Adipose tissue (tissue), 3 donors: ENCODE results near the gene TTLL5. TPM values are rescaled to one million over a fixed set of nuclear protein-coding genes. Genes with fewer than 3 reads are reported as not detected.
"Not testable (repeated sequence)": the region's sequence is repeated elsewhere in the genome, so short reads cannot be mapped to it uniquely, and the experiment has no call there.

Source experiments
- H3K27ac ChIP-seq: one replicate; pipeline ENCODE4 v1.5.1; 2013; ENCODE audit warnings: low read depth, low read length
- WGBS, 3 donors: extraction: QIAGEN DNeasy Blood & Tissue Kit; methylation state at CpG; one replicate each; pipeline ENCODE4 v1.1.7; 2013; 5-methylcytosine and 5-hydroxymethylcytosine counted together
- polyA plus RNA-seq, 3 donors: library from polyadenylated mRNA; stranded (reverse); fragments of 200-250 nt; gene quantifications; one replicate each; pipeline ENCODE4 v1.2.3, GENCODE V29; 2013
- donor health status: healthy with polysubstance abuse.
- donor health status: Bipolar disorder and iron deficiency.
- donor health status: healthy.

TTLL5 gene
- polyA plus RNA-seq, 3 donors, result 6.3 to 12.9 (median 8.9) TPM

DNA sequence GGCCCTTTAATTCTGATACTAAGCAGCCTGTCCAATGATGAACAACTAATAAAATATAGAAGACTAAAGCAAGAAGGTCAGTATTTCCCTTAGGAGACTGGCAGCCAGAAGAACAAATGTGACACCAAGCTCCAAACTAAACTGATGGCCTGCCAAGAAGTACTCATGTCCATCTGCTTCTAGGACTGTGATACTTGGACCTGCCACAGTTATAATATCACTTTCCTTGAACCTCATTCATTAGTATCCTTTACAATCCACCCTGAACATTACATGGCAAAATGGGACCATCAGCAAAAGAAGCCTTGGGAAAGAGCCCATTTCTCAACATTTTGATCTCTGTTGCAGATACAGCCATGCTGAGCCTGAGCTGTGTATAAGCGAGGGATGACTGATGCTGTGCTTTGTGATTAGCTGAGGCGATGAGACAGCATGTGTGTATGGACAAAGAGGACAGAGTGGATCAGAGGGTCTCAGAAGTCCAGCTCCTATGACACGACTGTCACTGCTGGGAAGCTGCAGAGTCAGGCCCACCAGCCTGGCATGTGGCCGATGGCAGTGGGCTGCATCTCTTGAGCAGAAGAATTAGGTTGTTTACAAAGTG lies 246.8 kb downstream of the TTLL5 start:
- WGBS, 3 donors, result 97 to 99% (median 97%) methylated on average over 4 of the region's 4 CpGs
- H3K27ac ChIP-seq, result no peak overlapping the region

DNA sequence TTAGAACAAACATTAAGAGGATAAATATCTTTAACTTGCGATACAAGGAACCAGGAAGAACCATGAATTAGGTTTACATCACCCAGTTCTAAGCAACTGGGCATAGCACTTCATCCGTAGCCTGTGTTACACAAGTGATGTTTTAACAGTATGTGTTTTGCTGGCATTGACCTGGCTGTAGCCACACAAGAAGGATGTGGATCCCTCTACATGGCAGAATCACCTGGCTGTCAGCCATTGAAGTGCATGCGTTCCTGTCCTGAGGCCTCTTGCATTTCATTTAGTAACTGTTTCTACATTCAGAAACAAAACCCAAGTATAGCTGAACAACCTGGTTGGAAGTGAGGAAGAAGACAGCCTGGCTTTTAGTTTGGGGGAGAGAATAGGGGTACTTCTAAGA lies 248.6 kb downstream of the TTLL5 start:
- WGBS, 3 donors, result 87 to 97% (median 88%) methylated on average over 3 of the region's 3 CpGs

DNA sequence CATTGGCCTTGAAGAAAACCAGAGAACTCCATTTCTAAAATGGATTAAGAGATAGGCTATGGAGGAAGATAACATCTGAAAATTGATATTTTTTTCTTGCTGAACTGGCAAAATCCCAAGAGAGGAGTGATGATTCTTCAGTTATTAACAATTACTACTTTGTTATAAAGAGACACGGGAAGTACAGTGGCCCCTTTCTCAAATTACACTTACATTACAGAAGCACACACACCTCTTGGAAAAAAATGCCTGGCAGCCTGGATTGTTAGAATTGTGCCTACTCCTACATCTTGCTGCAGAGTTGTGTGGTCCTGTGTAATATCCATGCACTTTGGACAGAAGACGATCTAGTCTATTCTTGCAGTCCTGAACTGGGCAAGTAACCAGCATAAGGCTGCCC lies 249.0 kb downstream of the TTLL5 start:
- 74 to 90% (median 87%) methylated on average over 2 of the region's 2 CpGs for WGBS, 3 donors
- H3K27ac ChIP-seq, result no peak overlapping the region

More for the DNA sequence above, 248.6 kb downstream of the TTLL5 start:
- no peak overlapping the region for H3K27ac ChIP-seq

DNA sequence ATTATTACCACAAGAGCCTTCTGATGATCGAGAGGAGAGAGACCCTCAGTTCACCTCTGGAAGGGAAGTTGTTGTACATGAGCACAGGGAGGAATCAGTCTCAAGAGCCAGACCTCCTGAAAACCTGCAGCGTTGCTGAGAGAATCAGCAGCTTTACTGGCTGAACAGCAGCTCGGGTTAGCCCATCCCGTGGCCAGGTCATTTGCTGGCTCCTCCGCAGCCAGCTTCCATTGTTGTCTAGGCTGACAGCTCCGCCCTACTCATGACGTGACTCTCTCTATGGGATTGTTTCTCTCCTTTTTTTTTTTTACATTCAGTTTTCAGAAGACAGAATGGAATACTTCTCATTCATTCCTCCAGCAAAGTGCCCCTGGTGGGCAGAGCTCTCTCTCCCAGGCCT lies 250.8 kb downstream of the TTLL5 start:
- no peak overlapping the region for H3K27ac ChIP-seq
- WGBS, 3 donors, result 68 to 73% (median 72%) methylated on average over 7 of the region's 7 CpGs

DNA sequence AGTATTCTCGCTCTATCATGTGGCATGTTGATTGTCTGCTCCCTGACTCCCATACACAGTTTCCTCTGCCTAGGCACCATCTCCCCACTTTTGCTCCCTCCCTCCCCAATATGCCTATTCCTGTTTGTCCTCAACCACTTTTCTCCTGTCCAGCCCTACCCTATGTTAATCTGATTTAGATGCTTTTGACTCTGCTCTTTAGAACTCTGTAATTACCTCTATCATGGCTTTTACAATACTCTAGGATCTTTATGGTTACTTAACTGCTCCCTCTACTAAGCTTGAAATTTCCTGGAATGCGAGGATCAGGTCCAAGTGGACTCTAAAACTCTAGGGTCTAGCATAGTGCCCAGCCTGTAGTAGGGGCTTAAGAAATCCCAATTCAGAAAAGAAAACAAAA lies 252.1 kb downstream of the TTLL5 start:
- 93 to 99% (median 99%) methylated on average over 2 of the region's 2 CpGs for WGBS, 3 donors
- H3K27ac ChIP-seq, result no peak overlapping the region

DNA sequence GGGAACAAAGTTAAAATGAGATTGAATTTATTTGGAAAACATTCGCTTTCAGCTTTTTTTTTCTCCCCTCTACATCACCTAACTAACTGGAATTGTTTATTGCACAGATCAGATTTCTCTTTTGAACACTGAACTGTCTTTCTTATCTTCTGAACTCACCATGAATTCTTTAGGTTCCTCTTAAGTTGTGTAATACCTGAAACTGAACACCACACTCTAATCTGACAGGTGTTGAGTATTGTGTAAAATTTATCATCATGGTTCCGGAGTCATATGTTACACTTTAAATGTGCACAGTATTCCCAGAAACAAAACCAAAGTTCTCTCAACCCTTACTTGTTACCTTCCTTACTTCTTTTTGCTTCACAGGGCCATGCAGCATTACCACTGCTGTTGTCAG lies 254.0 kb downstream of the TTLL5 start:
- 86 to 91% (median 86%) methylated on average over 2 of the region's 2 CpGs for WGBS, 3 donors
- no peak overlapping the region for H3K27ac ChIP-seq

DNA sequence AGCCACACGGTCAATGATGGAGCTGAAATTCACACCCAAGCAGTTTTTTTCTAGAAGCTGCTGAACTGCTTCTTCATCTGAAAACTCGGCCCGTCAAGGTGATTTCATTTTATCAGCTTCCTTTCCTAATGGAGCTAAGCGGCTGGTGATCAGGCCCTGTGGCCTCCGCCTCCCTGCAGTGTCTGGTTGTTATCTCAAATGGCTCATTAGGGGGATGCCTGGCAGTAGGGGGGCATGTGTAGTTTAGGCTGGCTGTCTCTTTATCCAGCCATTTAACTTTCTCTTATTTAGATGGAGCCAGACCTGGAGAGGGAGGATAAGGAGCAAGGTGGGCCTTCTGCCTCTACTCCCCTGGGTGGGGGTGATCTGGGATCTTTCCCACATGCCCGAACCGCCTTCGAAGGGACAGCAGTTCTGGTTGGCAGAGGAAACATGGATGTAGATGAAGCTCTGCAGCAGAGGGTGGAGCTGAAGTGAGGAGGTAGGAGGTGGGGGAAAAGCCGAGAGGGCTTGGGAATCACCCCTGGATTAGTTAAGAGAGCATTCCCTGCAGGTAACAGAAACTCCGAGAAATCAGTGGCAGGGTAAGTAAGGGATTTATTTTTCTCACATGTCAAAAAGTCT lies 256.4 kb downstream of the TTLL5 start:
- no peak overlapping the region for H3K27ac ChIP-seq
- WGBS, 3 donors, result 81 to 91% (median 90%) methylated on average over 10 of the region's 10 CpGs

DNA sequence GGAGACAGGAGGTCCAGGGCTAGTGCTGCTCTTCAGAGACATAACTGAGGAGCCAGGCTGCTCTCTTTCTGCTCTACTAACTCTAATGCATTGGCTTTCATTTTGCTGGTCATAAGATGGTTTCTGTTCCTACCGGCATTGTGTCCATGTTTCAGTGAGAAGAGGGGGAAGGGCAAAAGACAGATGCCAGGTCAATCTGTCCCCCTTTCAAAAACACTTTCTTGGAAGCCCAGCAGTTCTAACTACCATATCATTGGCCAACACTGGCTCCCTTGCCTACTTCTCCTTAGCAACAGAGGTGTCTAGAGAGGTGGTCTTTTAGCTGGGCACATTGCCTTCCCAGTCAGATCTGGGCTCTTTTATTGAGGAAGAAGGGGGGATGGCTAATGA lies 256.9 kb downstream of the TTLL5 start:
- WGBS, 3 donors, result 73 to 90% (median 86%) methylated on average over 1 of the region's 1 CpG

DNA sequence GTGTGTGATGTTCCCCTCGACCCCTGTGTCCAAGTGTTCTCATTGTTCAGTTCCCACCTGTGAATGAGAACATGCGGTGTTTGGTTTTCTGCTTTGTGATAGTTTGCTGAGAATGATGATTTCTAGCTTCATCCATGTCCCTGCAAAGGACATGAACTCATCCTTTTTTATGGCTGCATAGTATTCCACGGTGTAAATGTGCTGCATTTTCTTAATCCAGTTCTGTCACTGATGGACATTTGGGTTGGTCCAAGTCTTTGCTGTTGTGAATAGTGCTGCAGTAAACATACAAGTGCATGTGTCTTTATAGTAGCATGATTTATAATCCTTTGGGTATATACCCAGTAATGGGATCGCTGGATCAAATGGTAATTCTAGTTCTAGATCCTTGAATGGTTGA lies 259.4 kb downstream of the TTLL5 start:
- 85 to 100% (median 97%) methylated on average over 4 of the region's 4 CpGs for WGBS, 3 donors
- not testable (repeated sequence) for H3K27ac ChIP-seq

More for the DNA sequence above, 256.9 kb downstream of the TTLL5 start:
- no peak overlapping the region for H3K27ac ChIP-seq

DNA sequence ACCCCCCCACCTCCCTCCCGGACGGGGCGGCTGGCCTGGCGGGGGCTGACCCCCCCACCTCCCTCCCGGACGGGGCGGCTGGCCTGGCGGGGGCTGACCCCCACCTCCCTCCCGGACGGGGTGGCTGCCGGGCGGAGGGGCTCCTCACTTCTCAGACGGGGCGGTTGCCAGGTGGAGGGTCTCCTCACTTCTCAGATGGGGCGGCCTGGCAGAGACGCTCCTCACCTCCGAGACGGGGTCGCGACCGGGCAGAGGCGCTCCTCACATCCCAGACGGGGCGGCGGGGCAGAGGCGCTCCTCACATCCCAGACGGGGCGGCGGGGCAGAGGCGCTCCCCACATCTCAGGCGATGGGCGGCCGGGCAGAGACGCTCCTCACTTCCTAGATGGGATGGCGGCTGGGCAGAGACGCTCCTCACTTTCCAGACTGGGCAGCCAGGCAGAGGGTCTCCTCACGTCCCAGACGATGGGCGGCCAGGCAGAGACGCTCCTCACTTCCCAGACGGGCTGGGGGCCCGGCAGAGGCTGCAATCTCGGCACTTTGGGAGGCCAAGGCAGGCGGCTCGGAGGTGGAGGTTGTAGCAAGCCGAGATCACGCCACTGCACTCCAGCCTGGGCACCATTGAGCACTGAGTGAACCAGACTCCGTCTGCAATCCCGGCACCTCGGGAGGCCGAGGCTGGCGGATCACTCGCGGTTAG lies 264.2 kb downstream of the TTLL5 start:
- 95 to 100% (median 97%) methylated on average over 26 to 42 of the region's 54 CpGs for WGBS, 3 donors
- not testable (repeated sequence) for H3K27ac ChIP-seq

DNA sequence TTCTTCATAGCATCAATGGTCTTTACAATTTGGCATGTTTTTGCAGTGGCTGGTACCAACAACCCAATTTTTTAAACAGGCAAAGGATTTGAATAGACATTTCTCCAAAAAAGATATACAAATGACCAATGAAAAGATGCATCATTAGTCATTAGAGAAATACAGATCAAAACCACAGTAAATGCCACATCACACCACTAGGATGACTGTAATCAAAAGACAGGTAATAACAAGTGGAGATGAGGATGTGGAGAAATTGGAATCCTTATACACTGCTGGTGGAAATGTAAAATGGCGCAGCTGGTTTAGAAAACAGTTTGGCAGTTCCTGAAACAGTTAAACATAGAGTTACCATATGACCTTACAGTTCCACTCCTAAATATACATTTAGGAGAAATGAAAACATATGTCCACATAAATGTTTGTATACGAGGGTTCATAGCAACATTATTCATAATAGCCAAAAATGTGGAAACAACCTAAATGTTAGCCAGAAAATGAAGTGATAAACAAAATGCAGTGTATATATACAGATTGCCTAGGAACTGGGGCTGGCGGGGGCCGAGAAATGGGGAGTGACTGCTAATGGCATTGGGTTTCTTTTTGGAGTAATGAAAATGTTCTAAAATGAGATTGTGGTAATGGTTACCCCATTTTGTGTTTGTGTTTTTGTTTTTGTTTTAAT lies 265.5 kb downstream of the TTLL5 start:
- no peak overlapping the region for H3K27ac ChIP-seq
- 97% methylated on average over 4 of the region's 4 CpGs for WGBS, 3 donors

DNA sequence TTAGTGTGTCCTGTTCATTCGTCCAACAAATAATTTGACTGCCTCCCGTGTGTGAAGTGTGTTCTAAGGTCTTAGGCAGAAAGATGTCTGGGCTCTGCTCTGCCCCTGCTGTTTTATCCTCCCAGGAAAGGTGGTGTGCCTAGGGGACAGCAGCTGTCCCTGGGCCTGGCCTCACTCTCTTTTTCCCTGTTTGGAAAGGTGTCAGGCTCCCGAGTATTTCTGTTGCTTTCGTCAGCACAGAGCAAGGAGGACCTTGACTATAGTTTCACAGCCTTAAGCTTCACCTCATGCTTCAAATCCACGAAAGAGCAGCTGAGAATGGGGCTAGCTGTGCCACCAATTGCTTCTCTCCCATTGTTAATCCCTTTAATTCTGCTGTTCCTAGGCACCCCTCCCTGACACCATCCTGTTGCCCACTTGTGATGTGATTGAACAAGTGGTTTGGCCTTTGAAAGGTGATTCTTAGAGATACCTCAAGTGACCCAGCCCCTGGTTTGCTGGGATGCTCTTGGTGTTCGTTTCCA lies 266.6 kb downstream of the TTLL5 start:
- WGBS, 3 donors, result 77 to 84% (median 80%) methylated on average over 6 of the region's 6 CpGs
- no peak overlapping the region for H3K27ac ChIP-seq

DNA sequence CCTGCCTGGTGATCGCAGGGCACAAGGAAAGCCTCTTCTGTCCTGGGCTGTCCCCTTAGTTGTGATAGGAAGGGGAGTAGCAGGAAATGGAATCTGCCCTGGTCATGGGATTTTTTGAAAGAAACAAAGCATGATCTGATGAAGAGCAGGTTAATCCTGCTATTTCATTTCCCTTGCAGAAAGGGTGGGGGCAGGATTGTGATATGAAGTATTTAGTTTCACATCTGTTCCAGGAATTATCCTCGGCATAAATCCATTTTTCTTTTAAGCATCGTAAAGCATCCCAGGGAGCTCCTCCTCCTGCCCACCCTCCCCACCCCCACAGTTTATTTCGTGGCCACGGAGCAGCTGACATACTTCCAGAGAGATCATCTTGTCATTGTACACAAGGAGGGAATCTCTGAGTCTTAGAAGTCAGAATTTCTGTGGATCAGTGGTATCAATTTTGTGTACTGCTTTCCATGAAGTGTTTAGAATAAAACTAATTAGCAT lies 267.7 kb downstream of the TTLL5 start:
- WGBS, 3 donors, result 40 to 58% (median 45%) methylated on average over 5 of the region's 5 CpGs
- H3K27ac ChIP-seq, result no peak overlapping the region

DNA sequence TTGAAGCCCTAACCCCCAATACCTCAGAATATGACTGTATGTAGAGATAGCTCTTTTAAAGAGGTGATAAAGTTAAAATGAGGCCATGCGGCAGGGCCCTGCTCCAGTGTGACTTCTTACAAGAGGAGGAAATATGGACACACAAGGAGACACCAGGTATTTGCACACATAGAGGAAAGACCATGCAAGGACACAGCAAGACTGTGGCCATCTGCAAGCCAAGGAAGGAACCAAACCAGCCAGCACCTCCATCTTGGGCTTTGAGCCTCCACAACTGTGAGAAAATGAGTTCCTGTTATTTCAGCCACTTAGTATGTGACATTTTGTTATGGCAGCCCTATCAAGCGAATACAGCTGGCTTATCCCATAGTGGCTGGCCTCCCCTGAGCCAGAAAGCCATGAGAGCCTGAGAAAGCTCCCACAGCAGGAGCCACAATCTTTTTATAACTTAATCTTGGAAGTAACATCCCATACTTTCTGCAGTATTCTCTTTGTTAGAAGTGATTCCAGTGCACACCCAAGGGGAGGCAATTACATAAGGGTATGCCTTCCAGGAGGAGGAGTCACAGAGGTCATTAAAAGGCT lies 272.8 kb downstream of the TTLL5 start:
- H3K27ac ChIP-seq, result no peak overlapping the region
- WGBS, 3 donors, result 48 to 73% (median 50%) methylated on average over 2 of the region's 2 CpGs

DNA sequence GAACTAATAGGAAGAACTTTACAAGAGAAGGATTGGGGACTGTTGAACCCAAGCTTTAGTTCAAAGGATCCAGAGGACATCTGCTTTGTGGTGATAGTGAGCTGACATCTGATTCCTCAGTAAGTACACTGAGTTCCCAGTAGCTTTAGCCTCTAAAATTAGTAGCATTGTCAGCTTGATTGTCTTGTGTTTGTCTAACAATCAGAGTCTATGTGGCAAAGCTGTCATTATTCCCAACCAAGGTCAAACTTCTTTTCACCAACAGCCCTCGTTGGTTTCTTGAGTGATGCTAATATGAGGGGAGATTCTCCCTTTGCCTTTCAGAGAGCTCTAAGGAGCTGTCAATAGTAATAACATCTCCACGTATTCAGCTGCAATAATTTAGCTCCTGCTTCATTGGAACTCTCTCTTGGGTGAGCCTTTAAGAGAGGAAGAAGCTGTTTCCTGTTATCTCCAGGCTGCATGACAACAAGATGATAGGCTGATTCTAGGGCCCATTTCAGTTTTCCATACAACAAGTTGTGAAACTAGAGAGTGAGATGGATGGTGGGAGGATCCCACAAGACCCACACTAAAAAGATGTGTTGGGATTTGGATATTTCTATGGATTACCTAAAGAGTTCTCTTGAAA lies 274.1 kb downstream of the TTLL5 start:
- WGBS, 3 donors, result 72 to 78% (median 77%) methylated on average over 2 of the region's 2 CpGs
- no peak overlapping the region for H3K27ac ChIP-seq

DNA sequence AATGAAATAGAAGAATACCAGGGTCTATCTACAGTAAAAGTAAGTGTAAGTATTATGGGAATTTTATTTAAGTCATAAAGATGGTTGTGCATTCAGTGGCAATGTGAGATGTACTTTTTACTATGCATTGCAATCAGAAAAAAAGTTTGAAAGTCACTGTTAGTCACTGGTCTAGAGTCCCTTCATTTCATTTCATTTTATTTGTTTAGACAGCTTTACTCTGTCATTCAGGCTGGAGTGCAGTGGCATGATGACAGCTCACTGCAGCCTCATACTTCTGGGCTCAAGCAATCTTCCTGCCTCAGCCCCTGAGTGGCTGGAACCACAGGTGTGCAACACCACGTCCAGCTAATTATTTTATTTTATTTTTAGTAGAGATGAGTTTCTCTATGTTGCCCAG lies 278.2 kb downstream of the TTLL5 start:
- no peak overlapping the region for H3K27ac ChIP-seq
- 73 to 92% (median 81%) methylated on average over 1 of the region's 1 CpG for WGBS, 3 donors

DNA sequence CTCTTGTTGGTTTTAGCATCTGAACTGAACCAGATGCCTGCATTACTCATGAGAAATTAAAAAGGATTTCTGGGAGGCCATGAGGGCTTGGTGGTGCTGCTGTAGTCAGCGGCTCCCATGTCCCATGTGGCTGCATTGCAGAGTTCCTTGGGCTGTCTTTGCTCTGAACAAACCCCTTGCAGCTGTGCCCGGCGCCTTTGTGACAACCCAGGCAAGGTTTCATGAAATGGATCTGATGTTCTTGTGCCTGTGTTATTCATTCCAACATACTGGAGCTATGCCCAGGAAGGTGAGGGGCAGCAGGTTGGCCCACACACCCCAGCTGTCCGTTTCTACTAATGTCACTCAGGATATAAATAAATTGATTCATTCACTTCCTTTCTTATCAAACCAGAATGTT lies 280.0 kb downstream of the TTLL5 start:
- H3K27ac ChIP-seq, result no peak overlapping the region
- WGBS, 3 donors, result 49 to 82% (median 79%) methylated on average over 4 of the region's 4 CpGs

DNA sequence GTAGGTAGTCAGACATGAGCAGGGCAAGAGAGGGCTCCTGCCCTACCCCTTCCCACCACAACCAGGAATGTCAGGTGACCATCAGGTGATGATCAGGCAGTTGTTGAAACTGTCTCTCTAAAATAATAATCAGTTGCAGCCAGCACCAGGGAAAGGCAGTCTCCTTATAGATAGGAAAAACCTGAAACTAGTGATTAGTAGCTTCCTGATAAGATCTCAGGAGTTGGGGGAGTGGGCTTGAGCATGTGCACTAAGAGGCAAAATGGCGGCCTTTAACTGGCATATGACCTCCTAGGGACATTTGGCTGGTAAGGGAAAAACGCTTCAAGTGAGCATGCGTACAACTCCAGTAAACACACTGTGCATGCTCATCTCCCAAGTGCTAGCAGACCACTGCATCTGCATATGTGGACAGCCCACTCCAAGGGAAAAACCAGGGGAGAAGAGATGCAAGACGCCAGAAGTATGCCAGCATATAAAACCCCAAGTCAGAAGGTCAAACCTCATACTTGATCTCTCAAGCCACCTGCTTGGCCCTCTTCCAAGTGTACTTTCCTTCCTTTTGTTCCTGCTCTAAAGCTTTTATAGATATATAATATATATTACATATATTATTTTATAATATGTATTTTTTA lies 283.7 kb downstream of the TTLL5 start:
- no peak overlapping the region for H3K27ac ChIP-seq
- WGBS, 3 donors, result 90 to 94% (median 92%) methylated on average over 4 of the region's 4 CpGs
